ENCODE data around the gene OR6K2.

DNA sequence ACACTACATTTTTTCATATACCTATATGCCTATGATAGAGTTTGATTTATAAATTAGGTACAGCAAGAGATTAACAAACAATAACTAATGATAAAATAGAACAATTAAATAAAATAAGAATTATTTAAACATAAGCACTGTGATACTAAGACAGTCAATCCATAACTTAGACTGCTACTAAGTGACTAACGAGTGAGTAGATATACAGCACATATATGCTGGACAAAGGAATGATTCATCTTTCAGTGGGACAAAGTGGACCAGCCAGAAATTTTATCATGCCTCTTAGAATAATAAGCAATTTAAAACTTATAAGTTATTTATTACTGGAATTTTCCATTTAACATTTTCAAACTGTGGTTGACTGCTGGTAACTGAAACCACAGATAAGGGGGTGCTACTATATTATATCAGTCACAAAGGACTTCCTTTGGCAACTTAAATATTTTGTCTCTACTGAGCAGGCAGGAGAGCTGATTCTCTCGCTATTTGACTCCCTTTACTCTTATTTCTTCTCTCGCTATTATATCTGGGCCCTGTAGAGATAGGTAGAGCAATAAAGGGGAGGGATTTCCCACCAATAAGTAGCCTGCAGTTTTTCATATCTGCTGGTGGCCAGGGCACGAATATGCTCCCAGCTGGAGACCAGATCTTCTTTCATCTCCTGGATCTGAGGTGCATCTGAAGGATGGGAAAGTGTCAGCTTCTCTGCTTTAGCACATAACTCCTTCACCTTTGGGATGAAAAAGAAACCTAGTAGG lies 24.7 kb downstream of the OR6K2 start:
- TF ChIP-seq, protein P1, sequence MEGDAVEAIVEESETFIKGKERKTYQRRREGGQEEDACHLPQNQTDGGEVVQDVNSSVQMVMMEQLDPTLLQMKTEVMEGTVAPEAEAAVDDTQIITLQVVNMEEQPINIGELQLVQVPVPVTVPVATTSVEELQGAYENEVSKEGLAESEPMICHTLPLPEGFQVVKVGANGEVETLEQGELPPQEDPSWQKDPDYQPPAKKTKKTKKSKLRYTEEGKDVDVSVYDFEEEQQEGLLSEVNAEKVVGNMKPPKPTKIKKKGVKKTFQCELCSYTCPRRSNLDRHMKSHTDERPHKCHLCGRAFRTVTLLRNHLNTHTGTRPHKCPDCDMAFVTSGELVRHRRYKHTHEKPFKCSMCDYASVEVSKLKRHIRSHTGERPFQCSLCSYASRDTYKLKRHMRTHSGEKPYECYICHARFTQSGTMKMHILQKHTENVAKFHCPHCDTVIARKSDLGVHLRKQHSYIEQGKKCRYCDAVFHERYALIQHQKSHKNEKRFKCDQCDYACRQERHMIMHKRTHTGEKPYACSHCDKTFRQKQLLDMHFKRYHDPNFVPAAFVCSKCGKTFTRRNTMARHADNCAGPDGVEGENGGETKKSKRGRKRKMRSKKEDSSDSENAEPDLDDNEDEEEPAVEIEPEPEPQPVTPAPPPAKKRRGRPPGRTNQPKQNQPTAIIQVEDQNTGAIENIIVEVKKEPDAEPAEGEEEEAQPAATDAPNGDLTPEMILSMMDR (IDR thresholded peaks at IDR 0.05; ENCODE audit: low read depth, low read length, poor library complexity, severe bottlenecking): no peak
- no peak for TF ChIP-seq EZH2phosphoT487 (IDR thresholded peaks at IDR 0.05; ENCODE audit: borderline replicate concordance, low read length)

All from DOHH2 (cell line).